ENCODE results near the gene SPTBN4.
A peak's percentile ranks its signal among the peaks of the same experiment; 100 is the strongest.

SPTBN4 gene

GRCh38 chr19:40598121-40598917 is 131.5 kb downstream of the SPTBN4 start (continued):
- TF ChIP-seq HIC1 (tag by site-specific recombination; IDR thresholded peaks at IDR 0.05): no peak; the same call in 1 of the 2 replicates
- TF ChIP-seq ZFP37 (tag by site-specific recombination; IDR thresholded peaks at IDR 0.05): peak; percentile 95
- TF ChIP-seq INSM2 (tag by site-specific recombination; IDR thresholded peaks at IDR 0.05): peak; percentile 92
- TF ChIP-seq ZBTB48 (tag by site-specific recombination; IDR thresholded peaks at IDR 0.05): peak; percentile 85
- peak; percentile 88 for TF ChIP-seq ZBTB26 (tag by site-specific recombination; optimal IDR thresholded peaks at IDR 0.05)
- 0 out of 2 replicates have a peak, but pooled peaks have one; percentile 85 for TF ChIP-seq SALL2 (tag by site-specific recombination; IDR thresholded peaks at IDR 0.05; ENCODE audit: borderline replicate concordance)
- peak; percentile 78 for TF ChIP-seq GLIS1 (tag by site-specific recombination; IDR thresholded peaks at IDR 0.05)
- TF ChIP-seq OVOL3 (tag by site-specific recombination; IDR thresholded peaks at IDR 0.05): peak; percentile 93
- TF ChIP-seq ZNF692 (tag by site-specific recombination; IDR thresholded peaks at IDR 0.05): peak; percentile 99
- TF ChIP-seq ZNF16 (tag by site-specific recombination; IDR thresholded peaks at IDR 0.05; ENCODE audit: low read depth): 0 out of 2 replicates have a peak, but pooled peaks have one; percentile 8
- peak; percentile 99 for TF ChIP-seq PATZ1 (tag by site-specific recombination; IDR thresholded peaks at IDR 0.05)
- no peak for TF ChIP-seq ZNF350 (tag by site-specific recombination; IDR thresholded peaks at IDR 0.05)
- peak; percentile 100 for TF ChIP-seq PRDM10 (tag by site-specific recombination; IDR thresholded peaks at IDR 0.05)
- peak; percentile 64 for TF ChIP-seq OSR2 (tag by site-specific recombination; IDR thresholded peaks at IDR 0.05)
- TF ChIP-seq ZNF211 (tag by site-specific recombination; IDR thresholded peaks at IDR 0.05; ENCODE audit: low read depth): no peak
- no peak for TF ChIP-seq ZNF473 (tag by site-specific recombination; IDR thresholded peaks at IDR 0.05)
- TF ChIP-seq ZNF664 (tag by site-specific recombination; IDR thresholded peaks at IDR 0.05): peak; percentile 61; the same call in 1 of the 2 replicates
- TF ChIP-seq SCRT2 (tag by site-specific recombination; IDR thresholded peaks at IDR 0.05): peak; percentile 58
- TF ChIP-seq ZNF521 (tag by site-specific recombination; IDR thresholded peaks at IDR 0.05): no peak
- peak; percentile 99 for TF ChIP-seq ZFP69B (tag by site-specific recombination; IDR thresholded peaks at IDR 0.05)
- no peak; the same call in 1 of the 2 replicates for TF ChIP-seq YY1 (tag by site-specific recombination; IDR thresholded peaks at IDR 0.05)
- no peak for TF ChIP-seq ZNF624 (tag by site-specific recombination; IDR thresholded peaks at IDR 0.05)
- TF ChIP-seq GLIS2 (tag by site-specific recombination; IDR thresholded peaks at IDR 0.05): peak; percentile 98
- no peak; the same call in 1 of the 2 replicates for TF ChIP-seq ZNF777 (tag by site-specific recombination; IDR thresholded peaks at IDR 0.05; ENCODE audit: borderline replicate concordance)
- no peak for TF ChIP-seq ZNF530 (tag by site-specific recombination; IDR thresholded peaks at IDR 0.05; ENCODE audit: low read depth)

Data from HEK293 (cell line).